ENCODE data around the gene FHL1.
"Not testable (repeated sequence)": the region's sequence is repeated elsewhere in the genome, so short reads cannot be mapped to it uniquely, and the experiment has no call there.

FHL1 gene

DNA sequence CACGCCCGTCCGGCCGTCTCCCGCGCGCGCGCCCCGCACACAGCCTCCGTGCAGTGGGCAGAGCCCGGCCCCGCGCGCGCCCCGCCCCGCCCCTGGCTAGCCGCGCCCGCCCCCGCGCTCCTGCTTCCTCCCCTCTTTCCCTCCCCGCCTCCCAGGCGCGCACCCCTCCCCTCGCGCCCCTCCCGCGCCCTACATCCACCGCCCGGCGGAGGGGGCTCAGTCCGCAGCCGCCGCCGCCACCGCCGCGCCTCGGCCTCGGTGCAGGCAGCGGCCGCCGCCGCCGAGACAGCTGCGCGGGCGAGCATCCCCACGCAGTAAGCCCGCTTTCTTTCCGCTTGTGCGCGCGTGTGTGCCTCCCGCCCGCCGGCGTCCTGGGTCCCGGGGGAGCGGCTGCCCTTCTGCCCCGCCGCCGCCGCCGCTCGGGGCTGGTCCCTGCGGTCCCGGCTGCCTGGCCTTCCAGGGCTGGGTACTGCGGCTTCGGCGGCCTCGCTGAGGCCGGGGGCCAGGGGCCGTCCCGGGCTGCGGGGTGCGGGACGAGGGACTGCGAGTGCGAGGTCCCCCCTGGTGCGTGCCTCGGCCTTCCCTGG, at the start of gene FHL1:
Gene FHL1, plus strand, starts transcription at position 219 of the 587 bp plus-strand sequence.
- peak; percentile 65 for DNase-seq

DNA sequence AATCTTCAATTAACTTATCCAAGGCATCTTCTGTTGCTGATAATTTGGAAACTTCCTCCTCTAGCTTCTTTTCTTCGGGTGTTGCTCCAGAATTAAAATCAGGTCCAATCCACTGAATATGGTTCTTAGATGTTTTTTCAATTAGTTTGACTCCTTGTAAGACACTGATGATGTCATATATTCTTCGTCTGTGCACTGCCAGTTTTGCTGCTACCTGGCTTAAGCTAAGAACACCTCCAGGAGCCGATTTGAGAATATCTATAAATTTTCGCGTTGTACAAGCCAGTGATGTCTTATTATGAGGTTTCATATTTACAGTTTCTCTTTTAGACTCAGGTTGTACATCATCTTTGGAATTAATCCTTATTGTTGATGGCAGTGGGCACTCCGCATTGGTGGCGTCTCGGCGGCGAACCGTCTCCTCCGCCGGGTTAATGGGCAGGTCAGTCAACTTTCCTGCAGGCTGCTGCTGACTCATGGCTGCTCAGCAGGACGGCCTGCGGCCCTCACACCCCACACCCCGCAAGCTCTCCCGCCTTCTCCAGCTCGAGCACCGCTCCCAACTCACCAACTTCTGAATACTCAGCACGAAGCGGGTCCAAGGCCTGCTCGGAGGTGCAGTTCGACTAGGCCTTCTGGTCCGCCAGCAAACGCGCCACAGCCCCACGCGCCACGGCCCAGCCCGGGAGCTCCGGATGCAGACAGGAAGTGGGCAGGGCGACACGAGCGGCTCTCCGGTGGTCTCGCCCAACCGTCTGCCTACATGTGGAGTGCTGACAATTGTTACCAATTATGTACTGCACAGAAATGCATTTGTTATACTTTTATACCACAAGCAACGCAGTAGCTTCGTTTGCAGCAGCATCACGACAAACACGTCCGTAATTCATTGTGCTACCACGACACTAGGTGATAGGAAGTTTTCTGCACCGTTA, 49.2 kb upstream of the FHL1 start:
- no peak for DNase-seq

DNA sequence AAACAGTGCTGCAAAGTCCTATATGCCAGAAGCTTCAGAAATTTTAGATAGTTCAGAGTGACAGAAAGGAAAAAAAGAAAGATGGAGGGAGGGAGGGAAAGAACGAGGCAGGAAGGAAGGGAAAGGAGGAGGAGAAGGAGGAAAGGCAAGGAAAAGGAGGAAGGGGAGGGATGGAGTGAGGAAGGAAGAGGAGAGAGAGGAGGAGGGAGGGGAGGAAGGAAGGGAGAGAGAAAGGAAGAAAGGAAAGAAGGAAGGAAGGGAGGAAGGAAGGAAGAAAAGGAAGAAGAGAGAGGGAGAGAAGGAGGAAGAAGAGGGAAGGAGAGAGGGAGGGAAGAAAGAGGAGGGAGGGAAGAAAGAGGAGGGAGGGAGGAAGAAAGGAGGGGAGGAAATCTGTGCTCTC, 42.4 kb upstream of the FHL1 start:
- DNase-seq: no peak

DNA sequence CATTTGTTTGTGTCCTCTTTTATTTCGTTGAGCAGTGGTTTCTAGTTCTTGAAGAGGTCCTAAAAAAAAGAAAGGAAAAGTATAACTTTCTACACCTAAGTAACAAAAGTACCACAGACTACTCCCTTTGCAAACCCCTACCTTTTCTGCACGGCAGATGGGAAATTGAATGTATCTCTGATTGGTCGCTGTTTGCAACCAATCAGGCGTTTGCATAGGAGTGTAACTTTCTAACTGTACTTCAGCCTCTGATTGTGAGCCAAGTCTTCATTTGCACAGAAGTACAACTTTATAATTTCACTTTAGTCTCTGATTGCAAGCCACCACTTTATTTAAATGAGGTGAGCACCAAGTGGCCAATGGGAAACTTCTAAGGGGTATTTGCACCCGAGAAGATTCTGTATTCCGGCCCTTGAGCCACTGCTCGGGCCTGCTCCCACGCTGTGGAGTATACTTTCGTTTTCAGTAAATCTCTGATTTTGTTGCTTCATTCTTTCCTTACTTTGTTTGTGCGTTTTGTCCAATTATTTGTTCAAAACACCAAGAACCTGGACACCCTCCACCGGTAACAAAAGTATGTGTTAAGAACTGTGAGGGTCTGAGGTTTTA, 40.3 kb upstream of the FHL1 start:
- no peak for DNase-seq

DNA sequence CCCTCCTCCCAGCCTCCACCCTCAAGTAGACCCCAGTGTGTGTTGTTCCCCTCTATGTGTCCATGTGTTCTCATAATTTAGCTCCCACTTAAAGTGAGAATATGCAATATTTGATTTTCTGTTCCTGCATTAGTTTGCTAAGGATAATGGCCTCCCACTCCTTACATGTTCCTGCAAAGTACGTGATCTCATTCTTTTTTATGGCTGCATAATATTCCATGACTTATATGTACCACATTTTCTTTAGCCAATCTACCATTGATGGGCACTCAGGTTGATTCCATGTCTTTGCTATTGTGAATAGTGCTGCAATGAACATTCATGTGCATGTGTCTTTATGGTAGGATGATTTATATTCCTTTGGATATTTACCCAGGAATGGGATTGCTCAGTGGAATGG, 38.4 kb upstream of the FHL1 start:
- DNase-seq: not testable (repeated sequence)

DNA sequence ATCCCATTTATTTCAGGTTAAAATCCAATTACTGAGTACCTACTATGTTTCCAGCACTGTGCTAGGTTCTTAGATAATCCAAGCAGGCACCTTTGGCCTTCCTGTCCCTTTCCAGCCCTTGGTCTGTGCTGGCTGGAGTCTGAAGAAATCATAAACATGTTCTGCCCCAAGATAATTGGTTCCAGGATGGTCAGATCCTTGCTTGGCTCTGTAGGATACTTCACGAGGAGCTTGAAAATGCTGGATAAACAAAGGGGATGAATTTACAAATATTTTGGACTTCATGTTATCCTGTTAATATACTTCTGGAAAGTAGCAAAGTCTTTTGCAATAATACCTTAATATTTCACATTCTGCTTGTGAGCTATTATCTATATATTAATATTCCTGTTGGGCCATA, 35.0 kb upstream of the FHL1 start:
- DNase-seq: no peak

DNA sequence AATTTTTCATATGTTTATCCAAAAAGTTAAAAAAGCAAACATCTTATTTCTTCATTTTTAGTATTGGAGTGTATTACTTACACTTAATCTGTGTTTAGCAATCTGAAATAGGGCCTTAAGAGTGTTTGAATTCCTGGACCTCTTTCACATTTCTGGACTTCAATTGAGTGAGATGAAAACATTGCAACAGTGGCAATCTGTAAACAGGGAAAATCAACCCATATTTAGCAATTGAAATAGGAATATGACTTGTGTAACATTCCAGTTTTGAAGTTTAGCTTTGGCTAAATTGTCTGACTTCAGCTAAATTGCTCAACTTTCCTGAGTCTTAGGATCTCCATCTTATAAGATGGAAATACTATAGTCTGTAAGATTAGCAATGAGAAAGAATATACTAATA, 34.6 kb upstream of the FHL1 start:
- DNase-seq: no peak

DNA sequence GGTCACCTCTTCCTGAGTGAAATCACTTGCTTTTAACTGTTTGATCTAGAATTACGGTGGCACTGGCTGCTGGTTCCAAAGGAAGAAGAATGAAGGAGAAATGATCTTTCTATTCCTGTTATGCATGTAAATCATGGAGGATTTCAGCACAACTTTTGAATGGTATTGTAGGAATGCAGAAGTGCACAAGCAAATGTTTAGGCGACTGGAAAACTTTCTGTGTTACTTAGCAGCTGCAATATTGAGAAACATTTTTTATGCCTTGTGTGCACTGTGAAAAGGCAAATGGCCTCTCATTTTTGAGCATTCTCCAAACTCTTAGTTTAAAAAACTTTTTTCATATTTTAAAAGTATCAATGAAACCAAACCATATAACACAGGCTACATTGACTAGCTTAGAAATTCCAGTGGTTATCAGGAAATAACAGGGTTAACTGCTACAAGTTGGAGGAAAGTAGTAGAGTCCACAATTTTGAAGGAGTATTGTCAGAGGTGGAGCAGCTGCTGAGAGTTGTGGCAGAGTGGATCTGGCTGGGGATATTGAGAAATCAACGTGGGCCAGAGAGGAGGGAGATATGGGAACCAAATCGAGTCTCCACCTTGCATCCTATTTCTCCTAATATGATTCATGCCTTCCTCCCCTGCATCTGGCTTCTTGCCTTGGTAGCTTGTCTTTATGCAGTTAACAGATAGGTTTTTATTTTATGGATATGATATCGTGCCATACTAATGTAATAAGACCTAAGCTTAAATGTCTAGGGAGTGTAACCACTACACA, 32.0 kb upstream of the FHL1 start:
- DNase-seq: no peak

DNA sequence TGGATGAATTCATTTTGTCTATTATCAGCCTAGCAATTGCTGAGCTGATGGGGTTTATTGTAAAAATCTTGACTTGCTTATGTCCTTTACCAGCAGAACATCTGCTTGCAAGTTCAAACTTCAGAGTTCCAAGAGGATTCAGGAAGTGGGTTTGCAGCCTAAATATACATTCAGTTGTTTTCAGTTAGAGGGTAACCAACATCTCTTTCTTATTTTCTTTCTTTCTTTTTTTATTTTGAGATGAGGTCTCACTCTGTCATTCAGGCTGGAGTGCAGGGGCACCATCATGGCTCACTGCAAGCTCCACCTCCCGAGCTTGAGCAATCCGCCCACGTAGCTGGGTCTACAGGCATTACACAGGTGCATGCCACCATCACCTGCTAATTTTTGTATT, 31.4 kb upstream of the FHL1 start:
- no peak for DNase-seq

DNA sequence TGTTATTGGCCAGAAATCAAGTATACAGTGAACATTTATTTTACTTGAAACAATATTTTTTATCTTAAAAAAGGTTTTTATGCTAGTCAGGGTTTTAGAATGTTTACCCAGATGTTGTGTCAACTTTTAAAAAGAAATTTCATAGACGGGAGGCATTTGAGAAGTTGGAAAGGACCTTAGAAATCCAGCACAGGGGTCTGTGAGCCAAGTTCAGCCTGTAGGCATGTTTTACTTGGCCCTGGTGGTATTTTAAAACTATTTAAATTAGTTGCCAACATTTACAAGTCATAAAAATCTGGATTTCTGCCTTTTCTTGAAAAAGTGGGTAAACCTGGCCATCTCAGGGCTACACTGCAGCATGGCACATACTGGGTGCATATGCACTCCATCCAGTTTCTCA, 25.5 kb upstream of the FHL1 start:
- no peak for DNase-seq

DNA sequence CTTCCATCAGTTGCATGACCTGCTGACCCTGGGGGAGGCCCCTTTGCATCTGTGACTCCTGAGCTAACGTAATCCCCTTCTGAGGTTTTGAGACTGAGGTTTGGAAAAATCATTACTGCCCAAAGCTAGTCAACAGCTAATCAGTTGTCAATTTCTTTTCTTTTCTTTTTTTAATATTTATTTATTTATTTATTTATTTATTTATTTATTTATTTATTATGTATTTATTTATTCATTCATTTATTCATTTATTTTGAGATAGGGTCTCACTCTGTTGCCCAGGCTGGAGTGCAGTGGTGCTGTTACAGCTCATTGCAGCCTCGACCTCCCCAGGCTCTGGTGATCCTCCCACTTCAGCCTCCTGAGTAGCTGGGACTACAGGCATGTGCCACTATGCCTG, 25.1 kb upstream of the FHL1 start:
- no peak for DNase-seq

DNA sequence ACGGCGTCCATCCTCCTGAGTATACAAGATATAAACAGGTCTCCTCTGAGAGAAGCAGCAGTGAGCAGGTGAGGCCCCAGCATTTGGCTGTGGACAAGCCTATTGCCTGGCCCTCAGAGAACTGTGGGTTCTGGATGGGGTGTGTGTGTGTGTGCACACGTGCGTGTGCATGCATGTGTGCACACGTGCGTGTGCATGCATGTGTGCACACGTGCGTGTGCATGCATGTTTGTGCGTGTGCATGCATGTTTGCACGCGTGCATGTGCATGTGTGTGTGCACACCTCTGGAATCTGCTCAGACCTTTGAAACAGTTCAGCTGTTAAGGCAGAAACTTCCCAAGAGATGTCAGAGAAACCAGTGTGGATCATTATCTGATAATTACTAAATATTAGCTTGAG, 22.2 kb upstream of the FHL1 start:
- DNase-seq: no peak

DNA sequence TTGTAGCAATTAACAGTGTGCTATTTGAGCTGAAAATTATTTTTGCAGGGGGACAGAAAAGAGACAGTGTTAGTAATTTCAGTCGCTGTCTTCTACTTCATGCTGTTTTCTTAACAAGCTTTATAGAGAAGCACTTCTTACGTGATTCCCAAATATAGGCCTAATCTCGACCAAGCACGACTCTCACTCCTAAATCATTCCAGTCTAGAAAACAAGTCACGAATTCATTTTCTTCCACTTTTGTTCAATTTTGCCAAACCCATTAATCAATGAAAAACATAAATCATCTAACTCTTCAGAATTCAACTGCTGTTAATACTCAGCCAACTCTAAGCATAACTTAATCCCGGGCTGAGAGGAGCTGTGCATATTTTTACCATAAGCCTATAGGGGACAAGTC, 21.0 kb upstream of the FHL1 start:
- DNase-seq: no peak

DNA sequence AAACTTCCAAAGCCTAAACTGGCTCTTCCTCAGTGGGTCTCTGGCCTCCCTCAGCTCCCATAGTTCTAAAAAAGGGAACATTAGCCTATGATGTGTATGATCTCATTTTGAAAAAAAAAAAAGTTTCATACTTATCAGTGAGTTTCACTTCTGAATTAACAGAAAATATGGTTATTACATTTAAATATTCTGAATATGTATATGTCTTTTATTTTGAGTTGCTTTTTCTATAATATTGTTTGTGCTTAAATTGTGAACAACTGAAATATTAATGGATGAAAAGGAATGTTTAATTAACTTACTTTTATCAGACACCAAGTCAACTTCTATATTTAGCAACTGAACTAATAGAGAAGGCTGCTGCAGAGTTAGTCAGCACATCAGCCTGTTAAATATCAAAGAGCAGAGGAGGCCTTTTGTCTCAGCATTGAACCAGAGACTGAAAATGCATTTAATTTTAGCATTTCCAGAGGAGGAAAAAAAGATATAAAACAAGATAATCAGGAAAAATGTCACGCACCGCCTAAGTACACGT, 20.4 kb upstream of the FHL1 start:
- DNase-seq: no peak

DNA sequence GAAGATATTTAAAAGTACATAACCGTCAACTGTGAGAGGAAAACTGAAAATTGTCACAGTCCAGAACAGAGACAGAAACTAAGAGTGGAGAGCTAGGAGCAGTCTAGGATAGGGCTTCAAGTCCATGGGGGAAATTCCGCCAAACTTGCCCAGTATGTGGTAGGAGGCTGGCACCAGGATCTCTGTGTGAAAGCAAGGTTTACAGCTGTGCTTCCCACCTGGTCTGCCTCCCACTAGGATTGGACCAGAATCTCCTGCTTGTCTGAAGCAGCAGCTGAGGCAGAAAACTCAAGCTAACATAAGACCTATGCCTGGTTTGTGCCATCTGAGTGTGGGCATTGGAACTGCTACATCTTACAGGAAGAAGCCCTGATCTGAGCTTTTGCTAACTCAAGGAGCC, 18.6 kb upstream of the FHL1 start:
- no peak for DNase-seq

DNA sequence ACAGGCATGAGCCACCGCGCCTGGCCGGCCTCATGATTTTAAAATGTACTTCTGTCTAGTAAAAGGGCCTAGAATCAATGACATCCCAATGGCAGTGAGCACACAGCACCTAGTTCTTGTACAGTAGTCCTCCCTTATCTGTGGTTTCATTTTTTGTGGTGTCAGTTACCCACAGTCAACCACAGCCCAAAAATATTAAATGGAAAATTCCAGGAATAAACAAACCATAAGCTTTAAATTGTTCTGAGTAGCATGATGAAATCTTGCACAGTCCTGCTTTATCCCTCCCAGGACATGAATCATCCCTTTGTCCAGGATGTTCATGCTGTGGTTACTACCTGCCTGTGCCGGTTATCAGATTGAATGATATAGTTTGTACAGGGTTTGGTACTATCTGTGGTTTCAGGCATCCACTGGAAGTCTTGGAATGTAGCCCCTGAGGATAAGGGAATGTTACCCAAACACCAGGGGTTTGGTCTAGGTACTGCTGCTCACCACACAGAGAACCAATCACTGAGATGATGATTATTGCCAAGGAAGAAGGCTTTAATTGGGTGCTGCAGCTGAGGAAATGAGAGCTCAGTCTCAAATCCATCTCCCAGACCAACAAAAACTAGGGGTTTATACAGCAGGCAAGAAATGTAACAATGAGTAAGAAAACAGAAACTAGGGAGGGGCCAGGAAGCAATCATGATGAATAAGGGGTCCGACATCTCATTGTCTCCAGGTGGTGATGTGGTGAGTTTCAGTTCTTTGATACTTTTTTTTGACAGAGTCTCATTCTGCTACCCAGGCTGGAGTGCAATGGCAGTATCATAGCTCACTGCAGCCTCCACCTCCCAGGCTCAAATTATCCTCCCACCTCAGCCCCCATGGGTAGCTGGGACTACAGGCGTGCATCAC, 16.2 kb upstream of the FHL1 start:
- DNase-seq: peak; percentile 18

DNA sequence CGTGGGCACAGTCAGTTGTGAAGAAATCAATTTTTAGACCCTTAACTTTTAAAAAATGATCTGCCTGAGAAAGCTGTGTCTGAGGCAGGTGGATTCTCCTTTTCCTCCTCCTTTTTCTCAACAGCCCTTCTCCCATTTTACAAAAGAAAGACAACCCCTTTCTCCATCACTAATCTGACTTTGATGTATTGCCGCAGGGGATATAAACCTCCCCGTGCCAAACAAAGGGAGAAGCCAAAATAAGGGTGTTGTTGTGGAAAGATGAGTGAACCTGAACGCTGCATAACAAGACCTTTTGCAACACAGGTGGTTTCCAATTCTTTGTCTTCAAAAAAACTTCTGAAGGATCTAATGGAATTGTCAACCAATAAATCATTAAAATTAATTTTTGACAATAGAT, 8.4 kb upstream of the FHL1 start:
- DNase-seq: no peak

DNA sequence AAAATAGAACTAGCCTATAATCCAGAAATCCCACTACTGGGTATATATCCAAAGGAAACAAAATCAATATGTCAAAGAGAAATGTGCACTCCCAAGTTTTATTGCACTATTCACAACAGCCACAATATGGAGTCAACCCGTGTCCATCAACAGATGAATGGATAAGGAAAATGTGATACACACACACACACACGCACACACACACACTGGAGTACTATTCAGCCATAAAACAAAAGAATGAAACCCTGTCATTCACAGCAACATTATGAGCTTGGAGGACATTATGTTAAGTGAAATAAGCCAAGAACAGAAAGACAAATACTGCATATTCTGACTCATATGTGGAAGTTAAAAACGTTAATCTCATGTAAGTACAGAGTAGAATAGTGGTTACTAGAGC, 5.8 kb upstream of the FHL1 start:
- DNase-seq: no peak

DNA sequence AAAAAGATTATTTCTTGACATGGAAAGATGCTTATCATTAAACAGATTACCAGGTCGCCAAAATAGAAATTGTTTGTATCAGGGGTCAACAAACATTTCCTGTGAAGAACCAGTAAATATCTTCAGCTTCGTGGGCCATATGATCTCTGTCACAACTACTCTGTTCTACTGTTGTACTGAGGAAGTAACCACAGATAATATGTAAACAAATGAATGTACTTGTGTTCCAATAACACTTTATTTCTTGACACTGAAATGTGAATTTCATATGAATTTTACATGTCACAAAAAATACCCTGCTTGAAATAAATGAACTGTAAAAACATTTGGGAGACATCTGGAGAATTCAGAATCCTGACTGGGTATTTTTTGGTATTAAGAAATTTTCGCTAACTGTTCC, 4.7 kb upstream of the FHL1 start:
- DNase-seq: no peak

DNA sequence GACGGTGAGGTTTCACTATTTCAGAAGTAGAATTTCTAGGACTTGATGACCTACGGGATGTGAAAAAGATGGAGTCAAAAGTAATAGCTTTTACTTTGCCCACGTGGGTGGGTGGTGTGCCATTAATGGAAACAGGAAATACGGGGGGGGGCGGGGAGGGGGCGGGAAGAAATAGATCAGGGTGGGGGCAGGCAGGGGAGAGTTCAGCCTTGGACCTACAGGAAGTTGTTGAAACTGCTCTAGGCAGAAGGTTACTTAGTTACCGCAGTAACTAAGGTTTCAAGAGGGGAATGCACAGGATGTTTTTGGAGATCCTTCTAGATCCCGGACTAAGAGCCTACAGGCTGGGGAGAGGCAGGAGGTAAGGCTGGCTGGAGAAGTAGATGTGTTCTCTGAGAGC, 3.6 kb upstream of the FHL1 start:
- peak; percentile 10 for DNase-seq

DNA sequence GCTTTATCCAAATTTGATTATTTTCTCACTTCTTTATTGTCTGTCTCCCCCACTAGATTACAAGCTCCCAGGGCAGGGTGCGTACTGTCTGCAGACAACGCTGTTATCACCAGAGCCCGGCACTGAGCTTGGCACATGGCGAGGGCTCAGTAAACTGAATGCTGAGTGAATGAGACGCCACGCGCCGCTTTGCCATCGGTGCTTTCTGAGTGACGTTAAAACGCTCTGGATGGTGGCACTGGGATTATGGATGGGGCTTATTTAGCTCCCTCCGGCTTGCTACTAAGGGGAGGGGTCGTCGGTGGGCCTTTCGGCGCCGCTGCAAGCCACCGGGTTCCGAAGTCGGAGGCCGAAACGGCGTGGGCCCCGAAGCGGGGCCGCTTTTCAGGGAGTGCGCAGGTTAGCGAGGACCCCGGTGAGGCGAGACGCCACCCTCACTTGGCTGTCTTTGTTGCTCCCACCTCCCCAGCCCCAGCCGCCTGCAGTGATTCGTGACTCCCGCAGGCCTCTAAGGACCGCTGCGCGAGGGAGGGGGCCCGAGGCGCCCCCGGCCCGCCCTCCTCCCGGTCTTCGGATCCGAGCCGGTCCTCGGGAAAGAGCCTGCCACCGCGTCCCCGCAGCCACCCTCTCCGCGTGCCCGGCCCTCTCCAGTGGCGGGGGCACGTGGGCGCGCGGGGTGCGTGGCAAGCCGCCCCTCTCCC, 569 bp upstream of the FHL1 start:
- peak; percentile 42 for DNase-seq
